KOPT-K1 (cell line): ENCODE data around the gene WDR62.
A peak's percentile ranks its signal among the peaks of the same experiment; 100 is the strongest.
"Not testable (repeated sequence)": the region's sequence is repeated elsewhere in the genome, so short reads cannot be mapped to it uniquely, and the experiment has no call there.

Experiments
- H3K27ac ChIP-seq: fragments of 200-600 bp; sonication (generic); 2 replicates; pipeline ENCODE4 v1.5.1; 2016; ENCODE audit warnings: antibody characterized with exemption, mild to moderate bottlenecking, low read depth, low read length; ENCODE audit not compliant: poor library complexity, severe bottlenecking
- H3K36me3 ChIP-seq: fragments of 200-600 bp; sonication (generic); 2 replicates; pipeline ENCODE4 v1.5.1; 2017; ENCODE audit warnings: antibody characterized with exemption, mild to moderate bottlenecking, low read length, moderate library complexity; ENCODE audit not compliant: insufficient read depth
- H3K9me3 ChIP-seq: fragments of 200-600 bp; sonication (generic); 2 replicates; pipeline ENCODE4 v1.5.1; 2017; ENCODE audit warnings: antibody characterized with exemption, low read length, mild to moderate bottlenecking; ENCODE audit not compliant: insufficient read depth, poor library complexity, severe bottlenecking

The WDR62 gene

DNA sequence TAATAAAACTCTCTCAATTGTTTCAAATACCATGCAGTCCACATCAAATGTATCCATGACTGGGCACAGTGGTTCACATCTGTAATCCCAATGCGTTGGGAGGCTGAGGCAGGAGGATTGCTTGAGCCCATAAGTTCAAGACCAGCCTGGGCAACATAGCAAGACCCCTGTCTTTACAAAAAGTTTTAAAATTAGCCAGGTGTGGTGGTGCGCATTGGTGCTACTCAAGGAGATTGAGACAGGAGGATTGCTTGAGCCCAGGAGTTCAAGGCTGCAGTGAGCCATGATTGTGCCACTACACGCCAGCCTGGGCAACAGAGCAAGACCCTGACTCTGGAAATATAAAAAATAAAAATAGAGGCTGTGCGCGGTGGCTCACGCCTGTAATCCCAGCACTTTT lies 27.0 kb upstream of the WDR62 start:
- no peak overlapping the region for H3K27ac ChIP-seq
- H3K9me3 ChIP-seq: no peaks in the 10 kb centered on the region
- H3K36me3 ChIP-seq: peaks cover 50% of the 10 kb centered on the region

GRCh38 chr19:36028313-36029041 lies 26.2 kb upstream of the WDR62 start:
- Histone ChIP-seq H3K9me3 (no peaks in the 10 kb centered on the region), H3K36me3 (peaks cover 45% of the 10 kb centered on the region), H3K27ac (no peak overlapping the region)

DNA sequence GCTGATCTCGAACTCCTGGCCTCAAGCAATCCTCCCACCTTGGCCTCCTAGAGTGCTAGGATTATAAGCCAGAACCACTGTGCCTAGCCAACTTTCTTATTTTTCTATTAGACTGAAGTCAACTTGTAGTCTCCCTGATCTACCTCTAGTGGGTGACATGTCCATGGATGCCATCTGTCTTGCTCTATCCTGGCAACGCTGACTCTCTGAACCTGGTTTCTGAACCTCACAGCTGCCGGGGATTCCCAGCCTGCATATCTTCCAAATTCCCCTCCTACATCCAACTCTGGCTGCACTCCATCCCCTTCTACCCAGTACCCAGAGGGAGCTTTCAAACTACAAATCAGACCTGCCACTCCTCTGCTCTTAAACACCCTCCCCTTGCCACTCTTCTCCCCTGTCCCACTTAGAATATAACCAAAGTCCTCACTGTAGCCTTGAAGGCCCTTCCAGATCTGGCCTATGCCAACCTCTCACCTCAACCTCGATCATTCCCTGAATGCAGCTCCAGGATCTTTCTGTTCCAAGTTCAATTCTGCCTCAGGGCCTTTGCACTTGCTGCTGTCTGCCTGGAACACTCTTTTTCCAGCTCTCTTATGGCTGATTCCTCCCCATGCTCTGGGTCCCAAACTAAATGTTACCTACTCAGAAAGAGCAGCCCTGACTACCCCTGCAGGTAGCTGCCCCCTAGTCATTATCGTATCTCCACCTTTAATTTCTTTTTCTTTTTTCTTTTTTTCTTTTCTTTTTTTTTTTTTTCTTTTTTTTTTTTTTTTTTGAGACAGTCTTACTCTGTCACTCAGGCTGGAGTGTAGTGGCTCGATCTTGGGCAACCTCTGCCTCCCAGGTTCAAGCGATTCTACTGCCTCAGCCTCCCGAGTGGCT lies 24.2 kb upstream of the WDR62 start:
- H3K9me3 ChIP-seq: no peaks in the 10 kb centered on the region
- H3K36me3 ChIP-seq: peaks cover 31% of the 10 kb centered on the region
- H3K27ac ChIP-seq: no peak overlapping the region

DNA sequence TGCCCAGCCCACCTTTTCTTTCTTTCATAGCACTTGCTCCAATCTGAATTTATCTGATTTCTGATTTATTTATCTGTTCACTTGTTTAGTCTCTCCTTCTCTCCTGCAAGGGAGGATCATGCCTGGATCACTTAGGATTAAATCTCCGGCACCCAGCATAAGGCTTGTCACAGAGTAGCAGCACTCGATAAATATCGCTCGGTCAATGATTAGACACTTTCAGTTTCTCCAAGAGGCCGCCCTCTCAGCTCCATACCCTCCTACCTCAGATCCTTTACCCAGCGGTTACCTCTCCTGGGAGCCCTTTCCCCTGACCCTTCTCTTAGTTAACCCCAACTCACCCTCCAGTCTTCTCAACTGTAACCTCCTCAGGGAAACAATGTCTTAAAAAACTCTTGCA lies 23.4 kb upstream of the WDR62 start:
- no peak overlapping the region for H3K27ac ChIP-seq
- H3K9me3 ChIP-seq: no peaks in the 10 kb centered on the region
- H3K36me3 ChIP-seq: peaks cover 25% of the 10 kb centered on the region

DNA sequence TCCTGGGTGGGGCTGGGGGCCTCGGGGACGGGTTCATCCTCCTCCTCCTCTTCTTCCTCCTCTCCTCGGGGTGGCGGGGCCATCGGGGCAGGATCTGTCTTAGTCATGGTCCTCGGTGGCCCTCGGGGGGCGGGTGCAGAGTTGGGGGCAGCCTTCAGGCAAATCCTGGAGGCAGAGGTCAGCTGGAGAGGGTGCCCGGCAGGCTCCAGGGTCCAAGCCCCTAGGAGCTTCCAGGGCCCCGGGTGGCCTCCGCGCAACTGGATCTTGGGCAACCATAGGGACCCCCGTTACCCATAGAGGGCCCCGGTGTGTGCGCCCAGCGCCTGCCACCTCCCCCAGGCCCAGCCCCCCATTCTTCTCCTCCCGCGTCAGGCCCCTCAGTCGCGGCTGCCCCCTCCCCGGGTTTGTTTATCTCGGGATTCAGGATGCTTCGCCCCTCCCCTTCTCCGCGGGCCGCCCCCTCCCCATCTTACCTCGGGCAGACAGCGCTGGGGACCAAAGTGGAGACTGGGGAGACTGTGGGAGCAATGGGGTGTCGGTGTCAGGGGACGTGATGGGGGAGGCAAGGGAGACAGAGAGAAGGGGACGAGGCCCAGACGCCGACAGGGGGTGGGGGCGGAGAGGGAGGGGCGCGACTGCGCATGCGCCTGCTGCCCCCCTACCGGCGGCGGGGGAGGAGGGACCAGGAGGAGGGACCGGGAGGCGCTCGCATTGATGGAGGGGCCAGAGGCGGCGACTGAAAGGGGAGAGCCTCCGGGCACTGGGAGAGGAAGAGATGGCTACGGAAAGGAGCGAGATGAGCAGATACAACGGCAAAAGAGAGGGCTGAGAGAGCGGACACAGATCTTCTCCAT lies 22.2 kb upstream of the WDR62 start, which contains the start of gene CLIP3:
Gene CLIP3 (minus strand): TSS at position 623 of the 854 bp plus-strand sequence. CDS start 516 bp downstream, at position 107.
- no peaks in the 10 kb centered on the region for H3K9me3 ChIP-seq
- peak within 1 kb of the TSS; percentile 12 for H3K27ac ChIP-seq
- peaks cover 13% of the 10 kb centered on the region for H3K36me3 ChIP-seq

DNA sequence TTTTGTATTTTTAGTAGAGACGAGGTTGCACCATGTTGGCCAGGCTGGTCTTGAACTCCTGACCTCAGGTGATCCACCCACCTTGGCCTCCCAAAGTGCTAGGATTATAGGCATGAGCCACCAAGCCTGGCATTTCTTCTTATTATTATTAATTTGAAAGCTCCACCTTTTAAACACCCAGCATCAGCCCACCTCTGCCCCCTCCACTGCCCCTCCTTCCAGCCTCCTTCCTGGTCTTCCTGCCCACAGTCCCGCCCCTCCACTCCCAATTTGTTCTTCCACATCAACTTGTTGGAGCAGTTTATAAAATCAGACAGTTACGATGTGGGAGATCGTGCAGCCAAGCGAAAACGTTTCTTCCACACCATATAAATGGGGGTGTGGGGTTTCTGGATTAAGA lies 14.2 kb upstream of the WDR62 start:
- Histone ChIP-seq H3K36me3 (peaks cover 5% of the 10 kb centered on the region; the same call in 1 of the 2 replicates), H3K9me3 (no peaks in the 10 kb centered on the region), H3K27ac (no peak overlapping the region)

GRCh38 chr19:36041092-36041491 lies 13.6 kb upstream of the WDR62 start:
- H3K27ac ChIP-seq, H3K36me3 ChIP-seq, H3K9me3 ChIP-seq: not testable (repeated sequence)

DNA sequence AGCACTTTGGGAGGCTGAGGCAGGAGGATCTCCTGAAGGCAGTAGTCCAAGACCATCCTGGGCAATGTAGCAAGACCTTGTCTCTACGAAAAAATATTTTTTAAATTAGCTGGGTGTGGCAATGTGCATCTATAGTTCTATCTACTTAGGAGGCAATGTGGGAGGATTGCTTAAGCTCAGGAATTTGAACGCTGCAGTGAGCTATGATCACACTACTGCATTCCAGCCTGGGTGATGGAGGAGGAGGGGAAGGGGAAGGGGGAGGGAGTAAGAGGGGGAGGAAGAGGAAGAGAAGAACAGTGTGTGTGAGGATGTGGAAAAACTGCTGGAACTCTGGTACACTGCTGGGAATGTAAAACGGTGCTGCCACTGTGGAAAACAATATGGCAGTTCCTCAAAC lies 12.9 kb upstream of the WDR62 start:
- Histone ChIP-seq H3K27ac (no peak overlapping the region), H3K36me3 (peaks cover 5% of the 10 kb centered on the region; the same call in 1 of the 2 replicates), H3K9me3 (no peaks in the 10 kb centered on the region)

DNA sequence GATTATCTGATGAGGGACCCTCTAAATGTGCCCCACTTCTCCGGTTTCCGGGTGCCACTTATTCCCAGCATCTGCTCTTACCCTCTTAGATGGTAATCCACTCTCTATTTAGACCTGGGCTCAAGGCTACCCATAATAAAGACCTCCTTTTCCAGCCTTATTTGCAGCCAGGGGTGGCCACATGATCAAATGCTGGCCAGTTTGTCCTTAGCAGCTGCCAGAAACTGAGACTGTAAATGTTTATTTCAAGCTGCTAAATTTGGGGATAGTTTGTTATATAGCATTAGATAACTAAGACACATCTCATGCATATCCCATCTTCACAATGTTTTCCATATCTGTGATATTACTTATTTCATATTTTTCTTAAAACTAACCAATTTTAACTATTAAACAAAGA lies 10.7 kb upstream of the WDR62 start:
- no peak overlapping the region for H3K27ac ChIP-seq
- no peaks in the 10 kb centered on the region for H3K9me3 ChIP-seq
- H3K36me3 ChIP-seq: no peaks in the 10 kb centered on the region

DNA sequence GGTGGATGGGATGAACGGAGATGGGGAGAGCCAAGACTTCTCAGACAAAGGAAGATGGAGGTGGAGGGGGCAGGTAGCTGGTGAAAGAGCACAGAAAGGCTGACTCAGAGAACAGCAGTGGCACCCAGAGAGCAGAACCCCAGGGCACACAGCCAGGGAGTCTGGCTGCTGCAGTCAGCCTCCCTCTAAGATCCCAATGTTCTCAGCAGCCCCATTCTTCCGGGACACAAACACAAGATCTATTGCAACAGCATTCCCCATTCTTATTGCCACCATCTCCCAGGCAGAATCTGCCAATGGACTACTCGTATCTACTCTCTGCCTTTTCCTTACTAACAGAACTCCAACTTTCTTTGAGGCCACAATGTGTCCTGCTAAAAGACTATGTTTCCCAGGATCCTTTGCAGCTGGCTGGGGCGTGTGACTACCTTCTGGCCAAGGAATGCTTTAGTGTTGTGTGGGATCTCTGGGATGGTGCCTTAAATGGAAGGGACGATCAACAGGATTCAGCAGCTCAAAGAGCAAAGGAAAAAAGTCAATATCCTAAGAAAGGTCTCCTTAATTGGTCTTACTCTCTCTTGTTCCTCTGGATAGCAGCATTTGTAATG lies 8.2 kb upstream of the WDR62 start:
- no peaks in the 10 kb centered on the region for H3K9me3 ChIP-seq
- peaks cover 6% of the 10 kb centered on the region for H3K36me3 ChIP-seq
- no peak overlapping the region for H3K27ac ChIP-seq

DNA sequence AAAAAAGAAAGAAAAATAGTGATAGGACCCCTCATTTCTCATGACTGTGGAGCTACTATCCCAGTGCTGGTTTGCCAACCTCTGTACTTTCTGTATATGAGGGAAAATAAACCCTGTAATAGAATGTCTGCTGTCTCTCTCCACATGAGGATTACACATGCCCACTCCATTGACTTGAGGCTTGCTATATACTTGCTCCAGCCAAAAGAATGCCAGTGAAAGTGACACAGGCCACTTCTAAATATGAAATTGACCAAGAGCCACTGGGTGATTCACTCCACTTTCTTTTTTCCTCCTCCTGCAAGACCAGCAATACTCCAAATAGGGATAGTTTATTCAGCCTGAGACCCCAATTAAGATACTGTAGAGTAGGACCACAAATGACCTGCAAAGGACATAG lies 6.9 kb upstream of the WDR62 start:
- Histone ChIP-seq H3K27ac (no peak overlapping the region), H3K36me3 (peaks cover 6% of the 10 kb centered on the region), H3K9me3 (no peaks in the 10 kb centered on the region)

DNA sequence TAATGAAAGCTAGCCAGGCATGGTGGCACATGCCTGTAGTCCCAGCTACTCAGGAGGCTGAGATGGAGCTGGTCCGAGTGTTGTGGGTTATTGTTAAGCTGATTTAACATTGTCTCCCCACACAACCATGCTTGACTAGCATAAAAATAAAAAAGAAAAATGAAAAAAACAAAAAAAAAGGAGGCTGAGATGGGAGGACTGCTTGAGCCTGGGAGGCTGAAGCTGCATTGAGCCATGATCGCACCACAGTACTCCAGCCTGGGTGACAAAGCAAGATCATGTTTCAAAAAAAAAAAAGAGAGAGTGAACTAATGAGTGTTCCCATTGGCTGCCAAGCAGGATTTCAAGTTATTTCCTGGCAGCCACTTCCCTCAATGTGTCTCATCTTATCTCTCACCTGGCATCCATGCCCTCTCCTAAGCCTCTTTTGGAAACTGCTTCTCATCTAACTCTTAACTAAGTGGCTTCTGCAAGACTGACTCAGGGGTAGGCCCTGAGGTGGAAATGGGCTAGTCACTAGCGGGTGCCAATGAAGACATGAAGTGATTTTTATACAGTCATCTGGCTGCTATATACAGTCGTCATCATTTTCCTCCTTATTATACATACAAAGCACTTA lies 5.5 kb upstream of the WDR62 start:
- Histone ChIP-seq H3K9me3 (no peaks in the 10 kb centered on the region), H3K27ac (no peak overlapping the region)

GRCh38 chr19:36051236-36051635 lies 3.5 kb upstream of the WDR62 start:
- H3K9me3 ChIP-seq: no peaks in the 10 kb centered on the region
- no peak overlapping the region for H3K27ac ChIP-seq

More for the DNA sequence above, 5.5 kb upstream of the WDR62 start:
- peaks cover 6% of the 10 kb centered on the region for H3K36me3 ChIP-seq

GRCh38 chr19:36051637-36052036 lies 3.1 kb upstream of the WDR62 start:
- peaks cover 10% of the 10 kb centered on the region for H3K36me3 ChIP-seq
- no peaks in the 10 kb centered on the region for H3K9me3 ChIP-seq
- H3K27ac ChIP-seq: no peak overlapping the region

More at GRCh38 chr19:36051236-36051635, 3.5 kb upstream of the WDR62 start:
- peaks cover 6% of the 10 kb centered on the region for H3K36me3 ChIP-seq
